Psoas muscle (tissue), 8 donors: ENCODE results near the gene RASSF5. TPM values are rescaled to one million over a fixed set of nuclear protein-coding genes. Genes with fewer than 3 reads are reported as not detected.
"Not testable (repeated sequence)": the region's sequence is repeated elsewhere in the genome, so short reads cannot be mapped to it uniquely, and the experiment has no call there.

Experiments
- ATAC-seq, 4 donors: fragments of 200-7000 bp; cut with Tn5 transposase; one replicate each; pipeline ENCODE4 v1.9.1; 2020; ENCODE audit warnings: moderate library complexity in 3 of 4, mild to moderate bottlenecking in 2 of 4
- DNase-seq, 2 donors: peaks; one replicate each; pipeline ENCODE4 v3.0.0-alpha.2; 2020
- H3K27ac ChIP-seq: fragments of 200-600 bp; one replicate; pipeline ENCODE4 v1.8.0; 2022
- H3K27me3 ChIP-seq, 3 donors: fragments of 200-600 bp in 1 of 3; one replicate each; pipeline versions ENCODE4 v1.6.1 to v1.8.0; 2013 to 2022; ENCODE audit warnings: low read length in 2 of 3, mild to moderate bottlenecking in 2 of 3, moderate library complexity in 1 of 3; ENCODE audit not compliant: insufficient read depth in 3 of 3
- H3K36me3 ChIP-seq, 2 donors: fragments of 200-600 bp in 1 of 2; one replicate each; pipeline versions ENCODE4 v1.6.1 to v1.8.0; 2013 to 2022; ENCODE audit warnings: low read depth in 1 of 2, mild to moderate bottlenecking in 1 of 2, moderate library complexity in 1 of 2; ENCODE audit not compliant: insufficient read depth in 1 of 2
- H3K4me1 ChIP-seq: fragments of 200-600 bp; one replicate; pipeline ENCODE4 v1.8.0; 2022
- H3K4me3 ChIP-seq: fragments of 200-600 bp; one replicate; pipeline ENCODE4 v1.8.0; 2022; ENCODE audit warnings: mild to moderate bottlenecking
- H3K9me3 ChIP-seq: fragments of 200-600 bp; one replicate; pipeline ENCODE4 v1.8.0; 2022
- CTCF ChIP-seq: fragments of 200-600 bp; IDR thresholded peaks from one replicate; pipeline ENCODE4 v1.8.0; 2022; ENCODE audit warnings: antibody characterized with exemption
- WGBS, 3 donors: extraction: QIAGEN DNeasy Blood & Tissue Kit; methylation state at CpG; one replicate each; pipeline versions ENCODE4 v1.1.6 to v1.1.7; 2013; 5-methylcytosine and 5-hydroxymethylcytosine counted together
- intact Hi-C, 2 donors: fragments of 100-400 bp; cut with DNase I; formaldehyde crosslinking; loops; one replicate each; pipeline versions ENCODE4 v1.11.0 to v1.14.2; 2022
- polyA plus RNA-seq, 3 donors: library from polyadenylated mRNA; stranded (reverse); fragments of 200-250 nt; gene quantifications; one replicate each; pipeline ENCODE4 v1.2.3, GENCODE V29; 2013
- total RNA-seq, 4 donors: library from RNA; stranded (reverse); fragmentation: NEBNext Ultra II Directional in 2 of 4; extraction: Animal tissue kit (Norgen Biotek cat#: 25700) in 2 of 4; gene quantifications; one replicate each; pipeline versions ENCODE4 v1.2.1 to v1.2.4, GENCODE V29; 2021 to 2023
- donor health status: healthy with polysubstance abuse.
- donor health status: DM: no; HTN: no; CAD: no; lungs with moderate emphysema.
- donor health status: Bipolar disorder and iron deficiency.
- donor health status: healthy.
- donor health status: DM: yes; HTN: yes; CAD: no.
- donor health status: DM: no; HTN: no; CAD: no.
- donor health status: DM: no; HTN: no; CAD: no.
- donor health status: DM: yes; HTN: yes; CAD: no.

The RASSF5 gene
- total and polyA plus RNA-seq, 7 donors: 1.1 to 14.6 (median 1.9) TPM

GRCh38 chr1:206578978-206579374 lies 71.6 kb downstream of the RASSF5 start:
- Histone ChIP-seq H3K27ac (peak overlapping the region; percentile 79), H3K4me3 (no peak overlapping the region), H3K36me3 (peaks cover 0 to under 1% of the 10 kb centered on the region in 2 donors), H3K4me1 (peaks cover 22% of the 10 kb centered on the region), H3K27me3 (no peaks in the 10 kb centered on the region), H3K9me3 (no peaks in the 10 kb centered on the region)
- no peak for DNase-seq
- TF ChIP-seq CTCF: no peak
- ATAC-seq: peak in 1 of 4 donors; percentile 31
- intact Hi-C loops: no loop called here
- WGBS, 3 donors: 52 to 62% (median 56%) methylated on average over 4 of the region's 4 CpGs

GRCh38 chr1:206579747-206580437 lies 72.6 kb downstream of the RASSF5 start:
- peak; percentile 82 to 89 for DNase-seq
- H3K4me3 ChIP-seq: no peak overlapping the region
- no peaks in the 10 kb centered on the region for H3K27me3 ChIP-seq
- H3K4me1 ChIP-seq: peaks cover 22% of the 10 kb centered on the region
- H3K36me3 ChIP-seq: peaks cover 0 to 7% of the 10 kb centered on the region in 2 donors
- H3K27ac ChIP-seq: peak overlapping the region; percentile 79
- no peaks in the 10 kb centered on the region for H3K9me3 ChIP-seq
- intact Hi-C loops: loop anchor here in 1 of 2 donors (5.0 kb wide), 1 partner anchor 88 kb away; no protein-coding TSS in a partner anchor
- 28 to 43% (median 39%) methylated on average over 11 of the region's 11 CpGs for WGBS, 3 donors
- TF ChIP-seq CTCF: no peak
- peak; percentile 92 to 96 (median 95) for ATAC-seq

- intact Hi-C loops: loop anchor here in 1 of 2 donors (5.0 kb wide), 1 partner anchor 88 kb away; no protein-coding TSS in a partner anchor
- ATAC-seq: no peak
Measured at GRCh38 chr1:206580438-206581113, 73.2 kb downstream of the RASSF5 start.

GRCh38 chr1:206581114-206581497 lies 73.8 kb downstream of the RASSF5 start:
- not testable (repeated sequence) for H3K4me3 ChIP-seq, H3K9me3 ChIP-seq
- intact Hi-C loops: loop anchor here in 1 of 2 donors (5.0 kb wide), 1 partner anchor 89 kb away; no protein-coding TSS in a partner anchor

More at GRCh38 chr1:206580438-206581113, 73.2 kb downstream of the RASSF5 start:
- Histone ChIP-seq H3K27me3 (no peaks in the 10 kb centered on the region), H3K4me1 (peaks cover 22% of the 10 kb centered on the region), H3K9me3 (no peaks in the 10 kb centered on the region), H3K4me3 (no peak overlapping the region), H3K36me3 (peaks cover 0 to 10% of the 10 kb centered on the region in 2 donors), H3K27ac (peak overlapping the region; percentile 79)
- WGBS, 3 donors: 86 to 90% (median 88%) methylated on average over 8 of the region's 8 CpGs
- TF ChIP-seq CTCF: no peak
- no peak for DNase-seq

GRCh38 chr1:206581571-206581981 lies 74.2 kb downstream of the RASSF5 start:
- no peaks in the 10 kb centered on the region for H3K27me3 ChIP-seq
- peaks cover 0 to 19% of the 10 kb centered on the region in 2 donors for H3K36me3 ChIP-seq
- DNase-seq: no peak
- no peaks in the 10 kb centered on the region for H3K9me3 ChIP-seq
- 47 to 54% (median 49%) methylated on average over 10 of the region's 10 CpGs for WGBS, 3 donors
- H3K4me3 ChIP-seq: no peak overlapping the region
- intact Hi-C loops: loop anchor here in 1 of 2 donors (5.0 kb wide), 1 partner anchor 89 kb away; no protein-coding TSS in a partner anchor
- TF ChIP-seq CTCF: no peak
- peaks cover 22% of the 10 kb centered on the region for H3K4me1 ChIP-seq
- no peak overlapping the region for H3K27ac ChIP-seq
- ATAC-seq: no peak

More at GRCh38 chr1:206581114-206581497, 73.8 kb downstream of the RASSF5 start:
- H3K27ac ChIP-seq, H3K27me3 ChIP-seq, ATAC-seq, DNase-seq: not testable (repeated sequence)
- peaks cover 0 to 15% of the 10 kb centered on the region in 2 donors for H3K36me3 ChIP-seq
- peaks cover 22% of the 10 kb centered on the region for H3K4me1 ChIP-seq
- 93 to 97% (median 95%) methylated on average over 7 of the region's 7 CpGs for WGBS, 3 donors
